ENCODE results near the gene CRABP1. TPM values are rescaled to one million over a fixed set of nuclear protein-coding genes. Genes with fewer than 3 reads are reported as not detected.

Gene CRABP1
- under 1 TPM; 0.38 to 0.52 TPM for total RNA-seq

DNA sequence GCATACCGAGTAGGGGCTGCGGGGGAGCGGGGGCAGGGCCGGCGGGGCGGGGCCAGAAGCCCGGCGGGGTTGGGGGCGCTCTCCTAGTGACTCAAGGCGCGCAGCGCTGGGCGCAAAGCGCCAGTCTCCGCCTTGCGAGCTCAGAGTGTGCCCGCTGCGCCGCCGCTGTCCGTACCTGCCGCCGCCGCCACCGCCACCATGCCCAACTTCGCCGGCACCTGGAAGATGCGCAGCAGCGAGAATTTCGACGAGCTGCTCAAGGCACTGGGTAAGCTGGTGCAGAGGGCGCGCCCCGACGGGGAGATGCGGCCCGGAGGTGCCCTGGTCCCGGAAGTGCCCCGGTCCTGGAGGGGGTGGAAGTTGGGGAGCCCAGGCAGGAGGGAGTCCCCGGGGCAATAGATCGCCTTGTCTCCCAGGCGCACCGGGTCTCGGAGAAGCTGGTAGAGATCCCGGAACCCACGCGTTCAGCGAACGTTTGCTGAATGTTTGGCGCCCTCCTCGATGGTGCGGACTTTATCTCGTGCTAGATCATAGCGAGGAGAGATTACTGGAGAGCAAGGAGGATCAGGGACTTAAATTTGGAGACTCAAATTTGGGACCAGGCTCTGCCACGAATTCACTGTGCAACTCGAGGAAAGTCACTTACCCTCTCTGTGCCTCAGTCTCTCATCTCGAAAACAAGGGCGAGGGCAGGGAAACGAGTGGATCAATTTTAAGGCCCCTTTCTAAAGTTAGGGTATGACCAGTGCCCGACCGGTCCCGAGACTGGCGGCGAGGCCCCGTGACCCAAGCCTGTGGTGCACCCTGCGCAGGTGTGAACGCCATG, at the start of gene CRABP1:
CRABP1 (plus strand) TSS at position 123 of the 826 bp plus-strand sequence; CDS start at position 199, 76 bp downstream.
- intact Hi-C loops (cut with micrococcal nuclease), result no loop called here
- H3K27ac Mint-ChIP-seq, result no peak within 1 kb of the TSS
- DNase-seq, result peak; percentile 12
- H3K4me1 Mint-ChIP-seq (ENCODE audit: low read depth), result peaks cover 7% of the 10 kb centered on the region
- no peaks in the 10 kb centered on the region for H3K36me3 Mint-ChIP-seq (ENCODE audit: low read depth)
- CTCF ChIA-PET, result no interaction called here
- no peaks in the 10 kb centered on the region for H3K9me3 Mint-ChIP-seq
- H3K4me3 Mint-ChIP-seq, result peak within 1 kb of the TSS; percentile 28
- peaks cover 42% of the 10 kb centered on the region for H3K27me3 Mint-ChIP-seq (ENCODE audit: low read depth)

DNA sequence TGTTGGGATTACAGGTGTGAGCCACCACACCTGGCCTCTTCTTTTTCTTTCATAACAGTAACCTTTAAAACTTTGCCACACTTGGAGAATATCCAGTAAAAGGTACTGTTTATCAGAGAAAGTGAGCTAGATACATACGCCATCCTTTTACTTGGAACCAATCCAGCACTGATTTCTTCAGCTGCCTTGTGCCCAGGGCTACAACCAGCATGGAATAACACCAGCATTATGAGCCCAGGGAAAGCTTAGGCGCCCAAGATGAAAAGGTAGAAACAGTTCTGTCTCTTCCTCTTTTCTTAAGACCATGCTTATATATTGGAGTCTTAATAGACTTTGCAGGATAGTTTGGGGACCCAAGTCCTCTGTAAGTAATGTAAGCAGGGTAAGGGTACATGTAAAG, 49.1 kb upstream of the CRABP1 start:
- H3K36me3 Mint-ChIP-seq (ENCODE audit: low read depth), result peaks cover 24% of the 10 kb centered on the region
- DNase-seq, result no peak
- no peak overlapping the region for H3K4me3 Mint-ChIP-seq
- no peak overlapping the region for H3K27ac Mint-ChIP-seq
- H3K4me1 Mint-ChIP-seq (ENCODE audit: low read depth), result peaks cover 4% of the 10 kb centered on the region
- H3K9me3 Mint-ChIP-seq, result no peaks in the 10 kb centered on the region
- intact Hi-C loops (cut with micrococcal nuclease), result no loop called here
- no peaks in the 10 kb centered on the region for H3K27me3 Mint-ChIP-seq (ENCODE audit: low read depth)
- CTCF ChIA-PET, result interaction anchor here (1.0 to 1.2 kb wide), 2 partner anchors 40 to 95 kb away, joined by 4 read pairs; no protein-coding TSS in a partner anchor

DNA sequence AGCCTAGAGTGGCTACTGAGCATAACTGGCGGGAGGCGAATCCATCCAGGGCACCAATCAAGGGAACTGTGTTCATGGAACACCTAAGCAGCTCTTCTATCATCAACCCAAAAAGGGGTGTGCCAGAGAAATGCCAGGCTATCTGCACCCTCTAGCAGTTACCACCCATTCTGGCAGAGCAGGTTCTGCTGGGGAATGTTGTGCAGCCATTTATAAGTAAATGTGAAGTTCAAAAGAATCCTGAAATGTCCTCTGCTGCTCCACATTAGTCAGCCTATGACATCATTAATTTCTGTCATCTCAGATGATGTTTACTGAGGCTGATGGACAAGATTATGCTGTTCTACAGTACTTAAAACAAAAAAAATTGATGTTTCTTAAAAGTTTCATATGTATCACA, 48.5 kb upstream of the CRABP1 start:
- H3K9me3 Mint-ChIP-seq, result no peaks in the 10 kb centered on the region
- H3K27me3 Mint-ChIP-seq (ENCODE audit: low read depth), result no peaks in the 10 kb centered on the region
- no peak for DNase-seq
- CTCF ChIA-PET, result no interaction called here
- no peak overlapping the region for H3K27ac Mint-ChIP-seq
- H3K4me1 Mint-ChIP-seq (ENCODE audit: low read depth), result peaks cover 4% of the 10 kb centered on the region
- H3K4me3 Mint-ChIP-seq, result no peak overlapping the region
- H3K36me3 Mint-ChIP-seq (ENCODE audit: low read depth), result peaks cover 21% of the 10 kb centered on the region
- intact Hi-C loops (cut with micrococcal nuclease), result no loop called here

DNA sequence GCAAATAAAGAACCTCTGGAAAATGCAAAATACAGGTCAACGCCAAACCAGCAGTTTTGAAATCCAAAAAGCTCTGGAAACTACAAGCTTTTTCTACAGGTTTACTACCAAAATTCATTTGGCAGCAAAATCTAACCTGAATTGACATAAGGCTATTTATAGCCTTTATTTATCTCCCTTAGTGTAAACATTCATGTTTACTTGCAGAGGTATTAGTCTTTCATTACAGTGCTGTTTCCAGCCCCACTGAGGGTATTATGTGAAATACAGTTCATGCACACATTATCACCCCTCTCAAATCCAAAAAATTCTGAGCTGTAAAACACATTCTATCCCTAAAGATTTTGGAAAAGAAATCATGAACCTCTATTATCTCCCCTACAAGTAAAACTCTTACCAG, 47.9 kb upstream of the CRABP1 start:
- Mint-ChIP-seq H3K4me3 (no peak overlapping the region), H3K4me1 (ENCODE audit: low read depth) (peaks cover 8% of the 10 kb centered on the region), H3K9me3 (no peaks in the 10 kb centered on the region), H3K36me3 (ENCODE audit: low read depth) (peaks cover 21% of the 10 kb centered on the region), H3K27ac (no peak overlapping the region), H3K27me3 (ENCODE audit: low read depth) (no peaks in the 10 kb centered on the region)
- intact Hi-C loops (cut with micrococcal nuclease), result no loop called here
- DNase-seq, result no peak
- CTCF ChIA-PET, result no interaction called here

DNA sequence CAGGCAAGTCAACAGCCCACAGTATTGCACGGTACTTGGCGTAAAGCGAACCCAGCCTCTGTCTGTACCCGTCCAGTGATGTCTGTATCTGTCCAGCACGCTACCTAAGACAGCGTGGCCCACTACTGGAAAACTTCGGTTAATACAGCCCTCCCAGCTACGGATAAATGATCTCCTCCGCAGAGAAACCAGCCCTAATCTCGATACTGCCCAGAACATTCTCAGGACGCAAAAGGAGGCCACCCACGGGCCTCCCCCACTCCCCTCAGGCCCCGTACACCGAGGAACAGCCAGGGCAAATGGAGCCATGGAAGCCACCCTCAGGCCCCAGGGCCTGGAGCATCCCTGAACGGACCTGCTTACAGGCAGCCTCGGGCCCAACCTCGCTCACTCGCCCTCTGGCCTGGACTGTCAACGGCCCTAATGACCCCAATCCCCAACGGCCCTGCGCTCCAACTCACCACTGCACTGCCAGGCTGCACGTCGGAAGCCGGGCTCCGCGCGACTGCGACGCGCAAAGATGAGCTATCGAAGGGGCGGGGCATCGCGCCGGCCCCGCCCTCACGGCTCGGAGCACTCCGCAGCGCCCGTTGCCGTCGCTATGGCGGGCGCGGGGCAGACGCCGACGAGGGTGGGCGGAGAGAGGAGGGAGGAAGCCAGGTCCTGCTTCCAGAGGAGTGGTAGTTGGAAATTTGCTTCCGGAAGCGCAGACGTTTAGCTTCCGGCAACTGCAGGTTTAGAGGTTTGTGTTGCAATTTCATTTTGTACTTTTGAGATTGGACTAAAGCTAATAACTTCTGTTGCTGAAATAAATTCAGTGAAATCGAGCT, 40.8 kb upstream of the CRABP1 start, which contains the start of gene SKIC8:
SKIC8 (minus strand) TSS at position 509 of the 830 bp plus-strand sequence. CDS start 3,923 bp downstream, outside the sequence.
- H3K4me1 Mint-ChIP-seq (ENCODE audit: low read depth), result peaks cover 31% of the 10 kb centered on the region
- no peaks in the 10 kb centered on the region for H3K9me3 Mint-ChIP-seq
- H3K27me3 Mint-ChIP-seq (ENCODE audit: low read depth), result no peaks in the 10 kb centered on the region
- intact Hi-C loops (cut with micrococcal nuclease), result loop anchor here (1.0 to 5.0 kb wide), 4 partner anchors 33 to 458 kb away; partner anchors contain the start of genes IREB2 and PSMA4
- H3K27ac Mint-ChIP-seq, result peak within 1 kb of the TSS; percentile 77
- DNase-seq, result peak; percentile 92
- CTCF ChIA-PET, result interaction anchor here (0.7 to 2.3 kb wide), 8 partner anchors 10 to 382 kb away, joined by 3 to 8 read pairs (median 4); no protein-coding TSS in a partner anchor
- peak within 1 kb of the TSS; percentile 97 for H3K4me3 Mint-ChIP-seq
- peaks cover 6% of the 10 kb centered on the region for H3K36me3 Mint-ChIP-seq (ENCODE audit: low read depth)

DNA sequence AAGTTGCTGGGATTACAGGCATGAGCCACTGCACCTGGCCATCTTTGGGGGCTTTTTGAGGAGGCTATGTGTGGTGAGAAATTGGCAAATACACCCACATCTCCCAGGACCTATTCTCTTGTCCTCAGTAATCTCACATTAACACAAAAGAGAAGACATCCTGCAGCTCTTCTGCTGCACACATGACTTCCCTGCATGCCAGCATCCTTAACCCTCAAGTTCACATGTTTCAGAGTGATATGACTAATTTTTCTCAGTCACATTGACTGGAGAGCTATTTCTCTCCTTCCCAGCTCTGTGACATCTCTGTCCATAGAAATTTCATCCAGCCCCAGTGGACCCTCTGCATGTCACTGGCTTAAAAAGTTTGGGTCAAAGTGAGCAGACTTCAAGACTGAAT, 38.8 kb upstream of the CRABP1 start:
- Mint-ChIP-seq H3K27ac (no peak overlapping the region), H3K27me3 (ENCODE audit: low read depth) (no peaks in the 10 kb centered on the region), H3K4me1 (ENCODE audit: low read depth) (peaks cover 27% of the 10 kb centered on the region), H3K4me3 (no peak overlapping the region), H3K36me3 (ENCODE audit: low read depth) (no peaks in the 10 kb centered on the region), H3K9me3 (no peaks in the 10 kb centered on the region)
- CTCF ChIA-PET, result interaction anchor here (0.9 kb wide), 1 partner anchor 390 kb away, joined by 3 read pairs; no protein-coding TSS in a partner anchor
- intact Hi-C loops (cut with micrococcal nuclease), result no loop called here
- no peak for DNase-seq

DNA sequence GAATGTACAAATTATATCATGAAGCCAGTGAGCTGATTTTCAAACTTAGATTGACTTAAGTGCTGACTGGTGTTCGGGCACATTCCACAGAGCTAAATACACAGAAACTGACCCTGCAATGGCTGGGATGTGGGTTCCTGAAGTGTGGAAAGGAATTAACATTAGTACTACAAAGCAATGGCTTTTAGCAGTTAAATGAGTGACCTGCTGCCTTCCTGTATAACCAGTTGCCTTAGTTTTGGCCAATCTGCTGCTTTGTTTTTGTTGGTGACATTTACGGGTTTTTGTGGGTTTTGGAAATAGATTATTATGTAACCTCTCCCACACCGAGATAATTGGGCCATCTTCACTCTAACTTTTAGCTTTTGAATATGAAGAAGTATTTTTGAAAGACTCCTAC, 38.3 kb upstream of the CRABP1 start:
- CTCF ChIA-PET, result interaction anchor here (0.9 kb wide), 1 partner anchor 391 kb away, joined by 3 read pairs; no protein-coding TSS in a partner anchor

DNA sequence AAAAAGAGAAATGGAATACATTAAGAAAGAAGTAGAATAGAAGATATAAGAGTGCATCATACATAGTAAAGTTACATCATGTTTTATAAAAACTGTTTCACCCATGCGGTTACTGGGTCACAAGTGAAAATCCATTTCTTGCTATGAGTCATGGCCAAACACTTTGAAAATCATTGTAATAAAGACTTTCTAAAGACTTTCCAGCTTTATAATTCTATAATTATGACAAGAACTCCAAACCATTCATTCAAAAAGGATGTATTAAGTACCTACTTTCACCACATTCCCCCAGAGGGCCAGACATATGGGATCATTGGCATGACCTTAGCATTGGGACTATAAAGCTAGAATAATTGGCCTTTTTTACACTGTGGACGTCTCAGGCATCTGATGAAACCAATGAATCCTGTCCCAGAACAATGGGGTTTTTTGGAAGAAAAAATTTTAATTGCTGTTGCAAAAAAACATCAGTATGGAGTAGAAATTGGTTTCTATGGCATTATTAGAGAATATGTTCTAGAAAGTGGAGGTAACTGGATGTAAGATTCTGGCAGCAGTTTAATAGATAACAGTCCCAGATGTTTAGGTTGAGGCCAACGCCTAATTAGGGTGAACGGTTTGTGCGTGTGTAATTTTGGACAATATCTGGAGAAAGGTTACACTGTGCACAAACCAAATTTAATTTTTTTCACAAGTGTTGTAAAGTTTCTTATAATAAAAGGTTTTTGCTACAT, 37.4 kb upstream of the CRABP1 start:
- CTCF ChIA-PET, result no interaction called here
- H3K9me3 Mint-ChIP-seq, result no peaks in the 10 kb centered on the region
- no peaks in the 10 kb centered on the region for H3K36me3 Mint-ChIP-seq (ENCODE audit: low read depth)
- H3K27me3 Mint-ChIP-seq (ENCODE audit: low read depth), result no peaks in the 10 kb centered on the region
- intact Hi-C loops (cut with micrococcal nuclease), result loop anchor here (1.0 kb wide), 1 partner anchor 263 kb away; the partner anchor contains the start of gene CHRNA5
- H3K4me3 Mint-ChIP-seq, result no peak overlapping the region
- no peak overlapping the region for H3K27ac Mint-ChIP-seq
- peaks cover 20% of the 10 kb centered on the region for H3K4me1 Mint-ChIP-seq (ENCODE audit: low read depth)
- no peak for DNase-seq

More for the DNA sequence above, 38.3 kb upstream of the CRABP1 start:
- no peak overlapping the region for H3K4me3 Mint-ChIP-seq
- H3K4me1 Mint-ChIP-seq (ENCODE audit: low read depth), result peaks cover 27% of the 10 kb centered on the region
- H3K27ac Mint-ChIP-seq, result no peak overlapping the region
- H3K36me3 Mint-ChIP-seq (ENCODE audit: low read depth), result no peaks in the 10 kb centered on the region
- H3K9me3 Mint-ChIP-seq, result no peaks in the 10 kb centered on the region
- intact Hi-C loops (cut with micrococcal nuclease), result loop anchor here (1.0 kb wide), 1 partner anchor 263 kb away; the partner anchor contains the start of gene CHRNA5
- H3K27me3 Mint-ChIP-seq (ENCODE audit: low read depth), result no peaks in the 10 kb centered on the region
- no peak for DNase-seq

DNA sequence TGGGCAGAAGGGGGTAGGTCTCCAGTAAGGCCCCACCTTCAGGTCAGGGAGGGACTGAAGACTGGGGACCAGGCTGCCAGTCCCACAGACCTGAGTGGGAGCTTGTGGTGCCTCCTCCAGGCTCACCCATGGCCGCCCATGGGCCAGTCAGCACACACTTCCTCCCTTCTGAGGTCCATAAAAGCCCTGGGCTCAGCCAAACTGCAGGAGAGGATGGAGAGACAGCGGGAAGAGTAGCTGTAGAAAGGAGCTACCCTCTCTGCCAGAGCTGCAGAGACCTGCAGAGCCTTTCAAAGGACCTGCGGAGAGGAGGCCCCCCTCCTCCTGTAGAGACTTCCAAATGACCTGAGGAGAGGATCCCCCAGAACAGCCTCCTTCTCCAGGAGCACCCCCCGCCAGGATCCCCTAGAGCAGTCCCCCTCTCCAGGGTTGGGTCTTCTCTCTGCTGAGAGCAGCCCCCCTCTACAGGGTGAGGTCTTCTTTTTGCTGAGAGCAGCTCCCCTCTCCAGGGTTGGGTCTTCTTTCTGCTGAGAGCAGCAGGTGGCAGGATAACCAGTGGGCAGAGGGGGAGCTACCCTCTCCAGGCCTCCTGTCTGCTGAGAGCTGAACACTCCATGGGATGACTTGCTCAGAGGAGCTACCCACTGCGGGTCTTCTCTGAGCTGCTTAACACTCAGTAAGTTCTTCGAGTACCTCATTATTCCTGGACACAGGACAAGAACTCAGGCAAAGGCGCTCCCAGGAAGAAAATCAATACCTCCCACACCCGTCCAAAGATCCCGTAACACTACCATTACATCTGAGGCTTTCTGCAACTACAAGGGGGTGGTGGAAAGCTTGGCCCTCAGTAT, 35.7 kb upstream of the CRABP1 start:
- H3K4me3 Mint-ChIP-seq, result no peak overlapping the region
- CTCF ChIA-PET, result interaction anchor here (1.4 kb wide), 1 partner anchor 406 kb away, joined by 6 read pairs; no protein-coding TSS in a partner anchor
- no peaks in the 10 kb centered on the region for H3K36me3 Mint-ChIP-seq (ENCODE audit: low read depth)
- peaks cover 10% of the 10 kb centered on the region for H3K4me1 Mint-ChIP-seq (ENCODE audit: low read depth)
- DNase-seq, result no peak
- no peak overlapping the region for H3K27ac Mint-ChIP-seq
- no peaks in the 10 kb centered on the region for H3K27me3 Mint-ChIP-seq (ENCODE audit: low read depth)
- no peaks in the 10 kb centered on the region for H3K9me3 Mint-ChIP-seq
- intact Hi-C loops (cut with micrococcal nuclease), result no loop called here

DNA sequence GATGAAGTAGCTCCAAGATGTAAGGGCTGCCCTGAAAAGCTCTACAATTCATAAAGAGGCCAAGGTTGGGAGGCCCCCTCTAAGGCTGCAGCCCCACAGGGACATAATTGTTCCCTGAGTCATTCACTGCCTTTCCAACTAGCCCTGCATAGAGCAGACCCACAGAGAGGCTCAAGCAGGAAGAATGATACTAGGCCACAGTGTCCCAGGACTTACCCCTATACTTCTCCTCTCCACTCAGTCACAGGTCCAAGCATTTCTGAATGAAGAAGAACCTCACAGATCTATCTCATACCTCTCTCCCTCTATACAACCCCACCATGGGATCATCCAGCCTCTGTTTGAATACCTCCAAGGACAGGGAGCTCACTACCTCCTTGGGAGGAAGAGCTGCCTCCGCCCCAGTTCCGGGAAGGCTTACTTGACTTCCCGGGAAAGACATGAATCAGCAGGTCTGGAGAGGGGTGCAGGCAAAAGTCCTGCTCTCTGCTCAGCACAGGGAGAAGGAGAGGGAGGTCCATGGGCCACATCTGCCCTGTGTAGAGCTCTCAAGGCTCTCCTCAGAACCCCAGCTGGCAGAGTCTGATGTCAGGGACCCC, 33.9 kb upstream of the CRABP1 start:
- H3K4me1 Mint-ChIP-seq (ENCODE audit: low read depth), result peaks cover 6% of the 10 kb centered on the region
- no peak for DNase-seq
- H3K9me3 Mint-ChIP-seq, result no peaks in the 10 kb centered on the region
- no peaks in the 10 kb centered on the region for H3K36me3 Mint-ChIP-seq (ENCODE audit: low read depth)
- no peaks in the 10 kb centered on the region for H3K27me3 Mint-ChIP-seq (ENCODE audit: low read depth)
- intact Hi-C loops (cut with micrococcal nuclease), result no loop called here
- H3K27ac Mint-ChIP-seq, result no peak overlapping the region
- CTCF ChIA-PET, result interaction anchor here (0.7 to 2.2 kb wide), 2 partner anchors 117 to 250 kb away, joined by 3 to 4 read pairs; no protein-coding TSS in a partner anchor
- no peak overlapping the region for H3K4me3 Mint-ChIP-seq
